HL-60 (cell line): ENCODE measurements around the gene LPIN3.

Experiments
- TF ChIP-seq, protein P1 (sequence below): IDR thresholded peaks from one replicate; pipeline ENCODE4 v1.5.1; 2011; ENCODE audit warnings: low read length, control low read depth, inconsistent platforms; ENCODE audit not compliant: insufficient read depth
- TF ChIP-seq, protein P2 (sequence below): IDR thresholded peaks from 2 replicates; pipeline ENCODE4 v1.6.1; 2012; ENCODE audit warnings: low read depth; ENCODE audit not compliant: insufficient replicate concordance

DNA sequence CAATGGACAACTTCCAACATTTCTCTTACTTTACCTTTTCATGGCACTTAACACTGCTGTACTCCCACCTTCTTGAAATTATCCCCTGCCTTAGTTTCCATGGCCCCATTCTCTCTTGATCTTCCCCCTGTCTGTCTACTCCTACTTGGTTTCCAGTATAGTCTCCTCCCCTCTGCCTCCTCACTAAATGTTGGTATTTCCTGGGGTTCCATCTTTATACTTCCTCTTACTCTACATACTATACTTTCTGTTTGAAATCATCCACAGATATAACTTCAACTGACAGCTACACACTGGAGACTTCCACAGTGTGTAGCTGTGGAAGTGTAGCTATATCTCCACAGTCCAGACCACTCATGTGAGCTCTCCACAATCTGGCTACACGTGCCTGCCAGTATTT is 36.6 kb upstream of the LPIN3 start:
- TF ChIP-seq, protein P1, sequence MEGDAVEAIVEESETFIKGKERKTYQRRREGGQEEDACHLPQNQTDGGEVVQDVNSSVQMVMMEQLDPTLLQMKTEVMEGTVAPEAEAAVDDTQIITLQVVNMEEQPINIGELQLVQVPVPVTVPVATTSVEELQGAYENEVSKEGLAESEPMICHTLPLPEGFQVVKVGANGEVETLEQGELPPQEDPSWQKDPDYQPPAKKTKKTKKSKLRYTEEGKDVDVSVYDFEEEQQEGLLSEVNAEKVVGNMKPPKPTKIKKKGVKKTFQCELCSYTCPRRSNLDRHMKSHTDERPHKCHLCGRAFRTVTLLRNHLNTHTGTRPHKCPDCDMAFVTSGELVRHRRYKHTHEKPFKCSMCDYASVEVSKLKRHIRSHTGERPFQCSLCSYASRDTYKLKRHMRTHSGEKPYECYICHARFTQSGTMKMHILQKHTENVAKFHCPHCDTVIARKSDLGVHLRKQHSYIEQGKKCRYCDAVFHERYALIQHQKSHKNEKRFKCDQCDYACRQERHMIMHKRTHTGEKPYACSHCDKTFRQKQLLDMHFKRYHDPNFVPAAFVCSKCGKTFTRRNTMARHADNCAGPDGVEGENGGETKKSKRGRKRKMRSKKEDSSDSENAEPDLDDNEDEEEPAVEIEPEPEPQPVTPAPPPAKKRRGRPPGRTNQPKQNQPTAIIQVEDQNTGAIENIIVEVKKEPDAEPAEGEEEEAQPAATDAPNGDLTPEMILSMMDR: no peak
- TF ChIP-seq, protein P2, sequence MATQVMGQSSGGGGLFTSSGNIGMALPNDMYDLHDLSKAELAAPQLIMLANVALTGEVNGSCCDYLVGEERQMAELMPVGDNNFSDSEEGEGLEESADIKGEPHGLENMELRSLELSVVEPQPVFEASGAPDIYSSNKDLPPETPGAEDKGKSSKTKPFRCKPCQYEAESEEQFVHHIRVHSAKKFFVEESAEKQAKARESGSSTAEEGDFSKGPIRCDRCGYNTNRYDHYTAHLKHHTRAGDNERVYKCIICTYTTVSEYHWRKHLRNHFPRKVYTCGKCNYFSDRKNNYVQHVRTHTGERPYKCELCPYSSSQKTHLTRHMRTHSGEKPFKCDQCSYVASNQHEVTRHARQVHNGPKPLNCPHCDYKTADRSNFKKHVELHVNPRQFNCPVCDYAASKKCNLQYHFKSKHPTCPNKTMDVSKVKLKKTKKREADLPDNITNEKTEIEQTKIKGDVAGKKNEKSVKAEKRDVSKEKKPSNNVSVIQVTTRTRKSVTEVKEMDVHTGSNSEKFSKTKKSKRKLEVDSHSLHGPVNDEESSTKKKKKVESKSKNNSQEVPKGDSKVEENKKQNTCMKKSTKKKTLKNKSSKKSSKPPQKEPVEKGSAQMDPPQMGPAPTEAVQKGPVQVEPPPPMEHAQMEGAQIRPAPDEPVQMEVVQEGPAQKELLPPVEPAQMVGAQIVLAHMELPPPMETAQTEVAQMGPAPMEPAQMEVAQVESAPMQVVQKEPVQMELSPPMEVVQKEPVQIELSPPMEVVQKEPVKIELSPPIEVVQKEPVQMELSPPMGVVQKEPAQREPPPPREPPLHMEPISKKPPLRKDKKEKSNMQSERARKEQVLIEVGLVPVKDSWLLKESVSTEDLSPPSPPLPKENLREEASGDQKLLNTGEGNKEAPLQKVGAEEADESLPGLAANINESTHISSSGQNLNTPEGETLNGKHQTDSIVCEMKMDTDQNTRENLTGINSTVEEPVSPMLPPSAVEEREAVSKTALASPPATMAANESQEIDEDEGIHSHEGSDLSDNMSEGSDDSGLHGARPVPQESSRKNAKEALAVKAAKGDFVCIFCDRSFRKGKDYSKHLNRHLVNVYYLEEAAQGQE: no peak
